Measurements from ENCODE around the gene RPP40.

GRCh38 chr6:5014072-5014561 lies 10.3 kb upstream of the RPP40 start:
- TF ChIP-seq POLR2AphosphoS5 (IDR thresholded peaks at IDR 0.05; ENCODE audit: low read depth) = no peak
- TF ChIP-seq, protein P1, sequence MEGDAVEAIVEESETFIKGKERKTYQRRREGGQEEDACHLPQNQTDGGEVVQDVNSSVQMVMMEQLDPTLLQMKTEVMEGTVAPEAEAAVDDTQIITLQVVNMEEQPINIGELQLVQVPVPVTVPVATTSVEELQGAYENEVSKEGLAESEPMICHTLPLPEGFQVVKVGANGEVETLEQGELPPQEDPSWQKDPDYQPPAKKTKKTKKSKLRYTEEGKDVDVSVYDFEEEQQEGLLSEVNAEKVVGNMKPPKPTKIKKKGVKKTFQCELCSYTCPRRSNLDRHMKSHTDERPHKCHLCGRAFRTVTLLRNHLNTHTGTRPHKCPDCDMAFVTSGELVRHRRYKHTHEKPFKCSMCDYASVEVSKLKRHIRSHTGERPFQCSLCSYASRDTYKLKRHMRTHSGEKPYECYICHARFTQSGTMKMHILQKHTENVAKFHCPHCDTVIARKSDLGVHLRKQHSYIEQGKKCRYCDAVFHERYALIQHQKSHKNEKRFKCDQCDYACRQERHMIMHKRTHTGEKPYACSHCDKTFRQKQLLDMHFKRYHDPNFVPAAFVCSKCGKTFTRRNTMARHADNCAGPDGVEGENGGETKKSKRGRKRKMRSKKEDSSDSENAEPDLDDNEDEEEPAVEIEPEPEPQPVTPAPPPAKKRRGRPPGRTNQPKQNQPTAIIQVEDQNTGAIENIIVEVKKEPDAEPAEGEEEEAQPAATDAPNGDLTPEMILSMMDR (IDR thresholded peaks at IDR 0.05; ENCODE audit: insufficient read depth, low read length) = no peak
- TF ChIP-seq, protein P2, sequence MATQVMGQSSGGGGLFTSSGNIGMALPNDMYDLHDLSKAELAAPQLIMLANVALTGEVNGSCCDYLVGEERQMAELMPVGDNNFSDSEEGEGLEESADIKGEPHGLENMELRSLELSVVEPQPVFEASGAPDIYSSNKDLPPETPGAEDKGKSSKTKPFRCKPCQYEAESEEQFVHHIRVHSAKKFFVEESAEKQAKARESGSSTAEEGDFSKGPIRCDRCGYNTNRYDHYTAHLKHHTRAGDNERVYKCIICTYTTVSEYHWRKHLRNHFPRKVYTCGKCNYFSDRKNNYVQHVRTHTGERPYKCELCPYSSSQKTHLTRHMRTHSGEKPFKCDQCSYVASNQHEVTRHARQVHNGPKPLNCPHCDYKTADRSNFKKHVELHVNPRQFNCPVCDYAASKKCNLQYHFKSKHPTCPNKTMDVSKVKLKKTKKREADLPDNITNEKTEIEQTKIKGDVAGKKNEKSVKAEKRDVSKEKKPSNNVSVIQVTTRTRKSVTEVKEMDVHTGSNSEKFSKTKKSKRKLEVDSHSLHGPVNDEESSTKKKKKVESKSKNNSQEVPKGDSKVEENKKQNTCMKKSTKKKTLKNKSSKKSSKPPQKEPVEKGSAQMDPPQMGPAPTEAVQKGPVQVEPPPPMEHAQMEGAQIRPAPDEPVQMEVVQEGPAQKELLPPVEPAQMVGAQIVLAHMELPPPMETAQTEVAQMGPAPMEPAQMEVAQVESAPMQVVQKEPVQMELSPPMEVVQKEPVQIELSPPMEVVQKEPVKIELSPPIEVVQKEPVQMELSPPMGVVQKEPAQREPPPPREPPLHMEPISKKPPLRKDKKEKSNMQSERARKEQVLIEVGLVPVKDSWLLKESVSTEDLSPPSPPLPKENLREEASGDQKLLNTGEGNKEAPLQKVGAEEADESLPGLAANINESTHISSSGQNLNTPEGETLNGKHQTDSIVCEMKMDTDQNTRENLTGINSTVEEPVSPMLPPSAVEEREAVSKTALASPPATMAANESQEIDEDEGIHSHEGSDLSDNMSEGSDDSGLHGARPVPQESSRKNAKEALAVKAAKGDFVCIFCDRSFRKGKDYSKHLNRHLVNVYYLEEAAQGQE (IDR thresholded peaks at IDR 0.05; ENCODE audit: insufficient replicate concordance, low read depth) = no peak
- TF ChIP-seq SPI1 (IDR thresholded peaks at IDR 0.05; ENCODE audit: borderline replicate concordance, low read depth) = no peak

All from HL-60 (cell line).